Femur (tissue), 1 donor: ENCODE measurements around the gene TMEM51.

Experiments
- DNase-seq: peaks from one replicate; pipeline ENCODE4 v3.0.0-alpha.2; 2017

The TMEM51 gene, protein sequence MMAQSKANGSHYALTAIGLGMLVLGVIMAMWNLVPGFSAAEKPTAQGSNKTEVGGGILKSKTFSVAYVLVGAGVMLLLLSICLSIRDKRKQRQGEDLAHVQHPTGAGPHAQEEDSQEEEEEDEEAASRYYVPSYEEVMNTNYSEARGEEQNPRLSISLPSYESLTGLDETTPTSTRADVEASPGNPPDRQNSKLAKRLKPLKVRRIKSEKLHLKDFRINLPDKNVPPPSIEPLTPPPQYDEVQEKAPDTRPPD

DNA sequence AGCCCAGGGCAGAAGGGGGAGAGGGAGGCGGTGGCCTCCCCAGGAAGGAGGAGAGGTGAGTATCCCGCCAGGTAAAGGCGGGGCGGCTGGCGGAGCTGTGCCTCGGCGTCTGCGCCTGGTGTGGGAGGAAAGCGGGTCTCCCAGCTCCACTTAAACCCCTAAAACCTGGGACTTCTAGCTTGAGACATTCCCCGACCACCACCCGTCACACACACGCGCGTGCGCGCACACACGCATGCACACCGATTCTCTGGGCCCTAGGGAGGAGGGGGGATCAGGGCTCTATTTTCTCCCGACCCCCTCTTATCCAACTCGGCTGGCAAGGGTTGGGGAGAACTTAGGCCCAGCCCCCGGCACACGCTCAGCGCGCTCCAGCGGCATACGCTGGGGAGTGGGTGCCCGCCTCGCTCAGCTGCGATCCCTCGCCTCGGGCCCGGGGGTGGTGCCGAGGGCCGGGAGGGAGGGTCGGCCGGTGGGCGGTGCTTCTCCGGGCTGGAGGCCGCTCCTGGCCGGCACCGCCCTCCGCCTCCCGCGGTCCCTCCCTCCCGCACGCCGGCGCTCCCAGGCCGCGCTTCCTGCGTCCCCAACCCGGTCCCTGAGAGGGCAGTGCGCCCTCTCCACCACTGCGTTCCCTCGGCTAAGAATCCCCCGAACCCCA, at the start of gene TMEM51:
Gene TMEM51, plus strand, starts transcription at position 564 of the 658 bp plus-strand sequence. CDS start 61,341 bp downstream, outside the sequence.
- DNase-seq: peak; percentile 82

DNA sequence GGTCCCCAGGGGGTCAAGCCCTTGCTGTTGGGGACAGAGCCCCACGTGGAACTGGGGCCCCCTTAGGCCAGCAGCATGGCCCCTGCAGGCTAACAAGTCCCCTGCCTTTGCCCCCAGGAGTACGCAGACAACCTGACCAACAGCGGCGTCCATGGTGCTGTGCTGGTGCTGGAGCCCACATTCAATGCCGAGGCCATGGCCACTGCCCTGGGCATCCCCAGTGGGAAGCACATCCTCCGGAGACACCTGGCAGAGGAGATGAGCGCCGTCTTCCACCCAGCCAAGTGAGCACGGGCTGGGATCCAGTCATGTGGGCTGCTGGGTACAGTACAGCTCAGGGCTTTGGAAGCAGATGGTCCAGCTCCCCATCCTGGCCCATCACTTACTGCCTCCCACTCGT, 49.6 kb upstream of the TMEM51 start:
- no peak for DNase-seq

DNA sequence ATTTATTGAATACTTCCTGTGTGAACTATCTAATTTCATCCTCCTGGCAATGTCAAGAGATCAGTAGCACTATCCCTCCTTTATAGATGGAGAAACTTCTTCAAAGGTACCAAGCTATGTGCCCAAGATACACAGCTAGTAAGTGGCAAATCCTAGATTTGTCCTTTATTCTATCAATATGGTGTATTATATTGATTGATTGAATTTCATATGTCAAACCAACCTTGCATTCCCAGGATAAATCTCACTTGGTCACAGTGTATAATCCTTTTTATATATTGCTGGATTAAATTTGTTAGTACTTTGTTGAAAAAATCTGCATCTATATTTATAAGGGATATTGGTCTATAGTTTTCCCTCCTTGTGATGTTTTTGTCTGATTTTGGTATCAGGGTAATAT, 48.8 kb upstream of the TMEM51 start:
- no peak for DNase-seq

DNA sequence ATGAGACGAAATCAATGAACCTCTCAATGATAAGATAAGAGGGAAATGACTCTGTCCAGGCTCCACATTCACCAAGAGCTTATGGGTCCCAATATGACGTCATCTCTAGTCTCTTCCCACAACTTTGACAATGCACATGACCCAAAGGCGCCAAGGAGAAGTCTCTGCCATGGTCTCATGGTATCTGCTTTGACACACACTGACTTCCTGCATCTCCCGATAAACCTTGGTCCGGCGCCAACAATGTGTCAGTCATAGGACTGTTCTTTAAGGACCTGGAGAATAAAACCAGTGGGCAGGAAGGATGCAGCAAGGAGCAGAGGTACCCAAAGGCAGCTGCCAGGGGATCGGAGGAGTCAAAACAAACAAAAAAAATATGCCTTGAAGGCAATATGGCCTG, 46.9 kb upstream of the TMEM51 start:
- no peak for DNase-seq

DNA sequence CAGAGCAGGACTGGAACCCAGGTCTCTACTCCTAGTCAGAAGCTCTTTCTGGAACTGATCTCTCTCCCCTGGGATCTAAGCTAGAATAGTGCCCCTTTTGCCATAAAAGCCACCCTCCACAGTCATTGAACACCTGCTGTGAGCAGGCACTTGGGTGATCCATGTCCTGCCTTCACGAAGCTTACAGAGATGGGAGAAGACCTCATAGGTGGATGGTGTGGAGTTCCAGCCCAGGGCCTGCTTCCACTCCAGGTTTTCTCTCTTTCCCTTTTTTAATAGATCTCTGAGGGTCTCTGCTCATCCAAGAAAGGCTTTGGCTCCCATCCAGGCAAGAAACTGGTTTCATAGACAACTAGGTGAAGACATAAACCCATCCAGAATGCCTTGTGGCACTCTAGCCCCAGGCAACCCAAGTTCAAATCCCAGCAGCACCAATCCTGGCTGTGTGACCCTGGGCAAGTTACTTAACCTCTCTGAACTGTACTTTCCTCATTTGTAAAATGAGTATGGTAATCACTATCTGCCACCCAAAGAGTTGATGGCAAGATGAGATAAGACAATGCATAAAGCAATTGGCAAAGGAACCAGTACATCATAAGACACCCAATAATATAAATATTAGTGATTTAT, 46.4 kb upstream of the TMEM51 start:
- no peak for DNase-seq

DNA sequence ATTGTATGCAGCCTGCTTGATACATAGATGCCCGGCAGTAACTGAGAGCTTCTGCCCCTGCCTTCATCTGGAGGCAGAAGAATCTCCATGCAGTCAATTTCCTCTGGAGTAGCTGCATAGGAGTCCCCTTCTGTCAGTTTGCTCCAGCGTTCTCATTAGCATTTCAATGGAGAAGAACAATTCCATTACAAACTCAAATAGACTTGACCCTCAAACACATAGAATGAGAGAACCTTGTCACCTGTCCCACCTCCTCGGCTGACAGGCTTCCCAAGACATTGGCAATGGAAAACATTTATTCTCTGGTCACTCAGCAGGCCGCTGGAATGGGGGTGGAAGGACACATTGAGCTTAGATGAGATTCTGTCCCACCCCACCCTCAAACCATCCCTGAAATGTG, 45.6 kb upstream of the TMEM51 start:
- no peak for DNase-seq

DNA sequence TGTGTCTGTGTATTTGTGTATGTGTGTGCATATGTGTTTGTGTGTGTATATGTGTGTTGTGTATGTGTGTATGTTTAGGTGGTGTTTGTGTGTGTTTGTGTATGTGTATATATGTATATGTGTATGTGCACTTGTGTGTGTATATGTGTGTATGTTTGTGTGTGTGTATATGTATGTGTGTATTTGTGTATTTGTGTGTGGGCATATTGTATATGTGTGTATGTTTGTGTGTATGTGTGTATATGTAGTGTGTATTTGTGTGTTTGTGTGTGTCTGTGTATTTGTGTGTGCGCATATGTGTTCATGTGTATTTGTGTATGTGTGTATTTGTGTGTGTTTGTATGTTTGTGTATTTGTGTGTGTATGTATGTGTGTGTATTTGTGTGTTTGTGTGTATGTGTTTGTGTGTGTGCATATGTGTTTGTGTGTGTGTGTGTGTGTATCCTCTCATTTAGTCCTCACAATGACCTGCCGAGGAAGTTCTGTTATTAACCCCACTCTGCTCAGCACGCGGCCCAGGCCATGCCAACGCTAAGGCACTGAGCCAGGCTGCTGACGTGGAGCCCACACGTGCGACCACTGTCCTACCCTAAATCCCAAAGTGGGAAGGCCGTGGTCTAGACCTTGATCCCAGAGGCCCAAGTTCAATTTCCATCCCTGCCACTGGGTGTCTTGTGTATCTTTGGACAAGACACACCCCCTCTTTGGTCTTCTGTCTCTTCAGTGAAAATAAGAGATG, 43.2 kb upstream of the TMEM51 start:
- DNase-seq: no peak

DNA sequence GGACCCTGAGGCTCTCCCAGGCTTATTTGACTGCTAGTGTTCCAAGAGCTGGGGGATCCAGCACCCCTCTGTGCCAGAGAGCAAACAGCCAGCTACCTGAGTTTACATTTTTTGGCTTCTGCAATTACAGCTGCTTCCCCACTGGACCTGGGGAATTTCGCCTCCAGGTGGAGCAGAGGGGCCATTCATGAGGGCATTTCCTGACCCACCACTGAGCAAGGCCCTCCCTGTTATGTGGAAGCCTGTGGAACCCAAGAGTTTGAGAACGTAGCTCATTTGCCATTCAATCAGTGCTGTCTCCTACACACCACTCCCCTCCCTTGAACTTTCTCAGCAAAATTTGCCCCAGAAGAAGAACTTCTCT, 42.7 kb upstream of the TMEM51 start:
- DNase-seq: no peak

DNA sequence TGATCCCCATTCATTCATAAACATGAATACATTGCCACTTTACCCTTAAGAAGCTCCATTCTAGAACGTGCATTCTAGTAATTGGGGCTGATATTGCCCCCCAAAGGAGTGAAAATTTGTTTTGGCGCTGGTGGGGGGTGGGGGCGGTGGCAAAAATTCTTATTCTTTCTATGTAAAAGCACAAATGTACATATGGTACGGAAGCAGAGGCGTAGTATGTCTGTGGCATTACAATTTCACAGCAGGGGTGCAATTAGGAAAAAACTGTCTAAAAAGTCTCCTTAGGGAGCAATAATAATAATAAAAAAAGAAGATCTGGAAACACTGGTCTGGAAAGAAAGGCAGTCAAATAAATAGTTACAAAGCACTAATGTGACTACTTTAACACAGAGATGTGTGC, 40.4 kb upstream of the TMEM51 start:
- DNase-seq: no peak

DNA sequence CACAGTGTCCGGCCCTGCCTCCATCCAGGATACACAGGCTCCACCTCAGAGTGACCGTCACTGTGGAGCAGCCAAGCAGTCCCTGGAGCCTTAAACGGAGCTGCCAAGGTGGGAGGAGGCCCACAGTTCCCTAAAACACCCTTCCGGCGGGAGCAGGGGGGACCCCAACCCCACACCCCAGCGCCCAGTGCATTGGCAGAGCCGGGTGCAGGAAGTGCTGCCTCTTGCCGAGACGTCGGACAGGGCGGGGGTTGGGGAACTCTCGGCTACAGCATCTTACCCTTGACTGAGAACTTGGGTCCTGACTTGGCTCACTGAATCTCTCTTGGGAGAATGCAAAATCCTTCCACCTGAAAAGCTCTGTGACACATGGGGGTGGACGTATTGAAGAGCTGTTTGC, 38.7 kb upstream of the TMEM51 start:
- no peak for DNase-seq

DNA sequence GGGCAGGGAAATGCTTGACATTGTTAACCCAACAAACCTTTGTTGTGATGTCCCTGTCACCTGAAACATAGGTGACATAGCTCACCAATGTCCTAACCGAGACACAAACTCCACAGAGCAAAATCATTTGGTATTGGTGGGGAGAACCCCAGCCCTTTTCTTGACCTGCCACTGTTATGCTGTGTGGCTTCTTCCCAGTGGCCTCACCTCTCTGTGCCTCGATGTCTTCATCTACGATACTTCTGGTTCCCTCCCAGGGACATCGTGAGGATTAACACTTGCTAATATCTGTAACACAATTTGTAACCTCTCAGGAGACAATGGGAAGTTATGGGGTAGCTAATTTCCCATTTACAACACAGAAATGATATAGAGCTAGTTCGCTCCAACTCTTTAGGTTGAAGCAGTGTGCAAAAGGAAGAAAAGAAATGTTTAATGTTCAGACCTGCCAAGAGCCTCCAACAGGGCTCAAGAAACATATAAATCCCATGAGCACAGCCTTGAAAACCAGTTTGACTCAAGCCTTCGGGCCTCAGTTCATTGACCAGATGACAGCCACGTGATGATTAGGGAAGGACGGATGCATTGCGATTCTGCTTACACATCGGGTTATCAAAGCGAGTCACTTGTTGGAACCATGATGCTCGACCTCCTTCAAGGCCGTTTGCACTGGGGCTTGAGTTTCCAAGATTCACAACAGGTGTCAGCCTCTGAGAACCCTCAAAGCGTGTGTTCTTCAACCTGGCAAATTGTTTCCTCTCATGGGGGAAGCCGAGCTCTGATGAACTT, 37.8 kb upstream of the TMEM51 start:
- DNase-seq: no peak

DNA sequence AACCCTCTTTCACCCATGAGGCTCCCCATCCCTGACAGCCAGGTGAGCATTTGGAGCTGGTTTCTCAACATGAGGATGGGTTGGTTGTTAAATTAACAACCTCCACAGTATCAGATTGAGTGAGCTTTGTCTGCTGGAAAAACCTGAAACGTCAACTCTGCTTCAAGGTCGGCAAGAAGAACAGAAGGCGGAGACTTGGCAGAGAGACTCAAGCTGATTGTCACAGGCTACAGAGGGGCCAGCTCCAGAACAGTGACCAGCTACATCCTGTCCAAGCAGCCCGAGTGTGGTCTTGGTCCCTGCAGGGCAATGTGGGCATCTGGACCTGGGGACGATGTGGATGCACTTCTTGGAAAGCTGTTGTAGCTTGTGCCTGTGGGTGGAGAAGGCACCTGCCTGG, 36.6 kb upstream of the TMEM51 start:
- no peak for DNase-seq

DNA sequence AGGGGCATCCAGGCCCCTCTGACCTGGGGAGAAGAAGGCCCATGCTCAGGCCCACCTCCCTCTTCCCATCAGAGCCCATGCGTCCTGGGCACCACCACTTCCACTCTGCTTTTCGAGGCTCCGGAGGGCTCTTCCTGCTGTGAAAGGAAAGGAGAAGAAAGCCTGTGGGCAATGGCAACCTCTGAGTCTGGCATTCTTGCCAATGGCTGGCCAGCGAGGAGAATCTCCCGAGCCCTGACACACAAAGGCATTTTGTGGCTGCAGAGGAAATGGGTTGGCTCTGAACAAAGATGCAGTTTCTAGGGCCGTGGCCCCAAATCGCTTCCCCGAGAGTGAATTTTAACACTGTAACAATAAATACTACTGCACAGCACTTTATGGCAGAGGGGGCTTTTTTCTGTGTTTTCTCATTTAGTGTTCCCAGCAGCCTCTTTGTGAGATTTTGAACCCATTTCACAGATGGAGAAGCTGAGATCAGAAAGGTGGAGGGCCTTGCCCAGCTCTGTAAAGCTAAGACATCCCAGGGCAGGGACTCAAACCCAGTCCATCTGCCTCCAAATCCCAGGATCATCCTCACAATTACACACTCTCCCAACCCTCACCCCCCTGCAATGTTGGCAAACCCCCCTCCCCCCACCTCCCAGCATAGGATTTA, 35.7 kb upstream of the TMEM51 start:
- no peak for DNase-seq

DNA sequence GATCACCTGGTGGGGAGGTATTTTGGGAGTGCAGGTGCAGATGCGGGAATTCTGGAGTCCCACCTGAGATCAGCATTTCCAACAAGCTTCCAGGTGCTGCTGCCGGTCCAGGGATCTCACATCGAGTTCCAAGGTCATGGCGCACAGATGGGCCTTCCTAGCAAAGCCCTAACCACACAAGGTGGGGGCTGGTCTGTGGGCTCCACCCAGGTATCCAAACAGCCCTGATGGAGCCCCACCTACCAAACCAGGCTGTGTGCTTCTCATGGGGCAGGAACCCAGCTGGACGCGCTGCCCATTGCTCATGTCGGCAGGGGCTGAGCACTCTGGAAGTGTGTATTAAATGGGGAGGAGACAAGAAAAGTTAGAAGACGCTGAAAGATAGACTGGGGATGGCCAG, 35.0 kb upstream of the TMEM51 start:
- DNase-seq: no peak

DNA sequence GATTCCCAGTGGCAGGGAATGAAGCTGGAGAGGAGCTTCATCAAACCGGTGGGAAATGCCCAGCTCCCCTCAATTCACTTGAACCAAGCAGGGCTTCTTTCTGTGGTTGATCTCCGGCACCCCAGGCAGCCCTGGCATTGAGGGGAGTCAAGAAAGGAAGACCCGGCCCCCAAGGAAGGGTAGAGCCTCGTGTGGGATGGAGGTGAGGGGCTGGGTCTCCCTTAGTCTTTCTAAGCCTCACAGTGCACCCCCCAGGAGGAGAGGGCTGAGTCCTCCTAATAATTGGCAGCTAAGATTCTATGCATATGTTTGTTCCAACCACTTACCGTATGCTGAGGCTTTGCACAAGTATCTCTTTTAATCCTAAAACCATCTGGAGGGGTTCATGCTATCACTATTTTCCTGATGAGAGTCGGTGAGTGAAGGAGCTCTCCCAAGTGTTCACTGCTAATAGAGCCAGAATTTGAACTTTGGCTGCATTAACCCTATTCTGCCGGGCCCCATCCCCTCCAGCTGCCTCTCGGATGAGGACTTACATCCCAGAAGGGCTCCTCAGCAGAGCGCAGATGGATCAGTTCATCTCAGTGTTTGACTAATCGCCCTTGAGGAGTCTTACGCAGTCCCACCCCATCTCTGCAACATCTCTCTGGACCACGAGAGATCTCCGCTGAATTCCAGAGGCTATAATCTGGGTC, 33.1 kb upstream of the TMEM51 start:
- no peak for DNase-seq

DNA sequence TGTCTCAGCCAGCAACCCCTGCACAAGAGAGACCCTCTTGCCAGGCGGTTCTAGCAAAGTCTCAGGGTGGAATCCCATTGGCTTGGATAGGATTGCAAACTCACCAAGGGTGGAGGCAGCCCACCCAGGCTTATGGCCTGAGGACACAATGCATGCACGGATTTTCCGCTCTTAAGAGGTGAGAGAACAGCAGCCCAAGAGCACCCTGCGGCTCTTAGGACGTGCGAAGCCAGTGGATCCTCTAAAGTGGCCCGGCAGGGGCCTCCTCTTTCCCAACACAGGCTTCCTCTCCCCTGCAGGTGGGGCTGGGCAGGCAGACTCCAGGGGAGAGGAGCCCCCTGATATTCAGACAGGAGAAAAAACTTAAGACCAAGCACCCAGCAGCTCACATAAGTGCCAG, 31.2 kb upstream of the TMEM51 start:
- DNase-seq: no peak

DNA sequence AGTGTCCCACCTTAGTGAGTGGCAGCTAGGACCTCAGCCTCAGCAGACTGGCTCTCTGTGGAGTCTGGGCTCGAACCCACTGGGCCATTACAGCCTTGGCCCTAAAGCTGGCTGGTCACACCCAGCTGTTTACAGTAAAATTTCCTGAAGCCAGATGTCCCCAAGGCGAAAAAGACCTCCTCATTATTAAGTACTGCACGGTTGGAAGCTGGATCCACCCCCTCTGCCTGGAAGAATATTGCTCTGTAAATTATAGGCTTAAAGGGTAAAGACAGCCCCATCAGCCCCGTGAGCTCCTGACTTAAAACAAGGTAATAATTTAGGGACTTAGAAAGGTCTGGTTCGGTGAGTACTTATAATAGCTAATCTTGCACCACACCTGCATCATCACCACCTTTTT, 30.3 kb upstream of the TMEM51 start:
- DNase-seq: no peak

DNA sequence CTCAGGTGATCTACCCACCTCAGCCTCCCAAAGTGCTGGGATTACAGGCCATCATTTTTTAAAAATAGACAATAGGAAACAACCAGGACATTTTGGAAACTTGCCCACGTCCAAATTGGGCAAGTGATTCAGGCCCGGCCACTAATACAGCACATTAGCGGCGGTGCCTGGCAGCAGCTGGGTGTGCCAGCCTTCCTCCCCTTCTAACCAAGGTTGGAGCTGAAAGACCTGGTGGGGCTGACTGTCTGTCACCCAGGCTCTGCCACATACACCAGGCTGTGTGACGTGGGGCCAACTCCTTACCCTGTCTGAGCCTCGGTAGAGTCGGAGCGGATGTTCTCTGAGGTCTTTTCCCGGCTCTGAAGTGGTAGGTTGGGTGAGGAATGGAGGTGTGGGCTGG, 29.6 kb upstream of the TMEM51 start:
- no peak for DNase-seq

DNA sequence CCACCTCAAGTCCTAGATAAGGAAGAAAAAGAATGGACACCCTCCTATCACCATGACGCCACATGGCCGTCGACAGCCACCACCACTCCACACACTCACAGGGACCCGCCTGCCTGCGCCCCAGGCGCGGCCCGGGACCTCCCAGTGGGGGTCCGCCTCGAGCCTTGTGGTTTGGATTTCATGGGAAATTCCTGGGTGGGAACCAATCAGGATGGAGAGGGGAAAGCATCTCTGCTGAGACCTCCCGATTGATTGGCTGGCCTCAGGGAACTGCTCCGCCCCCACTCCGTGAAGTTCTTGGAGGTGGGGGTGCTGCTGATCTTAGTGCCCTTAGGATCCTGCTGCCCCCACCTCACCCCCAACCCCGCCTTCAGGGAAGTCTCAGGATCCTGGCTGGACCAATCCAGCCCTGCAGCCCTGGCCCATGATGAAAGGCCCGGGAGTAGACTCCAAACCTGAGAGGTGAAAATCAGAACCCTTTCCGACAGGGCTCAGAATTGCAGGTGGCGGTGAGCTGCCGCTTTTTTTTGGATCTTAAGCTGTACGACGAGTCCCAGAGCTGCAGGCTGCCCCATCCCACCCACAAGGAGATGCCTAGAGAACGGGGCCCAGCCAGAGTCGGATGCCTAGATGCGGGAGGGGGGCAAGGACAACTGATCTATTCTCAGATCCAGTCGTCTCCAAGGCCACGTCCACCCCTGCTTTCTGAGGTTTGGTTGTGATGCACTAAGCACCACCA, 29.0 kb upstream of the TMEM51 start:
- no peak for DNase-seq

DNA sequence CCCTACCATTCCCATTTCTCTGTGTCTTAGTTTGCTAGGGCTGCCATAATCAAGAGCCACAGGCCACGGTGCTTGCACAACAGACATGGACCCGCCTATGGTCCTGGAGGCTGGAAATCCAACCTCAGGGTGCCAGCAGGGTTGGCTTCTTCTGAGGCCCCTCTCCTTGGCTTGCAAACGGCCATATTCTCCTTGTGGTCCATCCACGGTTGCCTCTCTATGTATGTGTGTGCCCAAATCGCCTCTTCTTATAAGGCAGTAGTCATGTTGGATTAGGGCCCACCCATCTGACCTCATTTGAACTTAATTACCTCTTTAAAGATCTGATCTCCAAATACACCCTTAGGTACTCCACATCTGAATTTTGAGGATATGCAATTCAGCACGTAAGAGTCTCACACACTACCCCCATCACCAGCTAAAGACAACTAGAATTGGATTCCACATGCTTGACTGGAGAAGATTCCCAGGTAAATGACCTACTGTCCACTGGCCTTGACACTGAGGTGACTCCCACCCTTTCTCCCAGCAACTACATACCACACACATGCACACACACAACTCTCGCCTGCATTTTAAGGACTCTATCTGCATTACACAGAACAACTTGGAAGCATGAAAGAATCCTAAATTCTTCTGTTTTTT, 28.3 kb upstream of the TMEM51 start:
- DNase-seq: no peak

DNA sequence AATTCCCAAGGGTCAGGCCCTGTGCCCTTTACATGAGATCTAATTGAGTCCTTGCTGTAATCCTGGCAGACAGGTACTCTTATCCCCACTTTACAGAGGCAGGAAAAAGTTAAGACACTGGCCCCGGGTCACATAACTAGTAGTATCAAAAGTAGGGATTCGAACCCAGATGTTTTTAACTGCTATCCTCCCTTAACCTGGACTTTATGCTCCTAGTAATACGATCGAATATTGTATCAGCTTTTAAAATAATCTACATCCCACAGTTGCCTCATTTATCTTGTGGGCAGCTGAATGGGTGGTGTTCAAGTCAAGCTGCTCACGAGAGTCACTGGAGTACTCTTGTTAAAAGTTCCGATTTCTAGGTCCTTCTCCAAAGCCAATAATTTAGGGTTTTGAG, 25.5 kb upstream of the TMEM51 start:
- no peak for DNase-seq
